SIG-M5 (cell line): ENCODE data around the gene APBA2.

Source experiments
- DNase-seq: peaks from one replicate; lab custom pipeline; 2025; lab: John Stamatoyannopoulos, UW

Gene APBA2

GRCh38 chr15:29120593-29121368 is 235.0 kb downstream of the APBA2 start:
- no peak for DNase-seq

- no peak for DNase-seq
Measured at GRCh38 chr15:29121369-29121656, 235.5 kb downstream of the APBA2 start.

GRCh38 chr15:29121907-29122306 is 236.1 kb downstream of the APBA2 start:
- DNase-seq, result no peak

GRCh38 chr15:29122506-29122905 is 236.7 kb downstream of the APBA2 start:
- no peak for DNase-seq

GRCh38 chr15:29123171-29123570 is 237.4 kb downstream of the APBA2 start:
- DNase-seq, result no peak

- DNase-seq, result no peak
Measured at GRCh38 chr15:29123991-29124390, 238.2 kb downstream of the APBA2 start.

- no peak for DNase-seq
Measured at GRCh38 chr15:29124581-29125381, 239.0 kb downstream of the APBA2 start.

GRCh38 chr15:29125382-29126207 is 239.8 kb downstream of the APBA2 start:
- DNase-seq, result no peak

GRCh38 chr15:29126208-29126536 is 240.4 kb downstream of the APBA2 start:
- no peak for DNase-seq

GRCh38 chr15:29126821-29127461 is 241.2 kb downstream of the APBA2 start:
- DNase-seq, result no peak

- no peak for DNase-seq
Measured at GRCh38 chr15:29127506-29128430, 242.0 kb downstream of the APBA2 start.

- no peak for DNase-seq
Measured at GRCh38 chr15:29128671-29129070, 242.9 kb downstream of the APBA2 start.

GRCh38 chr15:29129221-29129620 is 243.4 kb downstream of the APBA2 start:
- DNase-seq, result no peak

- no peak for DNase-seq
Measured at GRCh38 chr15:29129926-29130325, 244.2 kb downstream of the APBA2 start.

GRCh38 chr15:29130476-29130875 is 244.7 kb downstream of the APBA2 start:
- no peak for DNase-seq

- no peak for DNase-seq
Measured at GRCh38 chr15:29130951-29131839, 245.4 kb downstream of the APBA2 start.

- DNase-seq, result no peak
Measured at GRCh38 chr15:29131840-29132420, 246.2 kb downstream of the APBA2 start.

- DNase-seq, result no peak
Measured at GRCh38 chr15:29132735-29133181, 247.0 kb downstream of the APBA2 start.

GRCh38 chr15:29133321-29133720 is 247.5 kb downstream of the APBA2 start:
- no peak for DNase-seq

- DNase-seq, result no peak
Measured at GRCh38 chr15:29133791-29134190, 248.0 kb downstream of the APBA2 start.
